ENCODE results near the gene TFR2. TPM values are rescaled to one million over a fixed set of nuclear protein-coding genes. Genes with fewer than 3 reads are reported as not detected.
A peak's percentile ranks its signal among the peaks of the same experiment; 100 is the strongest.

TFR2 gene
- total RNA-seq, 1 donor from 2014 or later: 1.4 TPM

DNA sequence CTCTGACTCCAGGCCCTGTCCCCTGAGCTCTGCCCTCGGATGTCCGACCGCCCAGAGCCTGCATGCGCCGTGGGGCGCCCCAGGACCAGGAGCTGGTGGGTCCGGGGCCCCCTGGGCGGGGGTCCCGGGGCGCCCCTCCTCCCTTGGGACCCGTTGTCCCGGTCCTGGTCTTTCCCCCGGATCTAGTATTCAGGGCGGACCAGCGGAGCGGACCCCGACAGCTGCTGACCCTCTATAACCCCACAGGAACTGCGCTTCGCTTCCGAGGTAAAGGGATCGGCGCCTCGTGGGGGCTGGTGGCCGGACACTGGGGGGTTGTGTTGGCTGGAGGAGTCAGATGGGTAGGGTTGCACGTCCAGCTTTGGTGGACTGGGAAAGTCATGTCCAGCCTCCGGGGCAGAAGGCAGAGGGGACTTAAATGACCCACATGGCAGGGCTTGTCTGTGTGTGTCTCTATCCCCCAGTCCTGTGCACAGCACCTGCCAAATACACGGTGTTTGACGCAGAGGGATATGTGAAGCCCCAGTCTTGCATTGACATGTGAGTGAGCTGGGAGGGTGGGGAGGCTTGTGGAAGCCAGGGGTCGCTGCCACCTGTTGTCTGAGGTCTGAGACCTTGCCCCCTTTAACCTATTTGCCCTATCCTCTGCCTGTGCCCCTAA, 28.5 kb downstream of the TFR2 start:
- DNase-seq: no peak

DNA sequence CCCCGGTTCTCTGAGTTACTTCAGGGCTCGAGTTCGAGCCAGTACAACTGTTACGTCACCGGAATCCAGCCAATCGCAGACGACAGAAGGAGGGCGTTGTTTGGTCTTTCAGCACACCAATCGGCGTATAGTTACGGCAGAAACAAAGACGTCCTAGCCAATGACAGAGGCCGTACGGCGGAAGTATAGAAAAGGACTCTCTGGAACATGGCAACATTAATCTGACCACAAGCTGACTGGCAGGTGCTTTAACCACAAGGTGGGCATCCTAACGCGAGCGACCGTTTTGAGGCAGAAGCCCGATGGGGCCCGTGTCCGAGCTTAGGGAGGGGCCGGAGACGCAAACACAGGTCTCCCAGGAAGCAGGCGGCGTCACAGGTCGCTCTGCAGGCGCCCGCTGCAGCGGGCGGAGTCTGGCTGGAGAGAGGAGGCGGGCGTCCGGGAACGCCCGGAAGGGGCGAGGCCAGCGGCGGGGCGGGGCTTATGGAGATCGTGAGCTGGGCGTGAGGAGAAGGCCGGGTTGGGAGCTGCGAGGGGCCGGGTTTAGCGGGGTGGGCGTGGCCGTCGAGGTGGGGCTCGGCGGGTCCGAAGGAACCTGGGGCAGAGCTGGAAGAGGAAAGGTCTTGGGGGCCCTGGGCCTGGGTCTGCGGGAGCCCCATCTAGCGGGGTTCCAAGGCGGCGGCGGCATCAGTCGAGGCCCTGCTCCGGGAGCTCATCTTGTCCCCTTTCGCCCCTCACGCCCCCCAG, 29.2 kb downstream of the TFR2 start, which contains the start of gene MOSPD3:
MOSPD3 (plus strand) TSS at position 558 of the 747 bp plus-strand sequence. CDS start 252 bp downstream, outside the sequence.
- DNase-seq: peak; percentile 100

DNA sequence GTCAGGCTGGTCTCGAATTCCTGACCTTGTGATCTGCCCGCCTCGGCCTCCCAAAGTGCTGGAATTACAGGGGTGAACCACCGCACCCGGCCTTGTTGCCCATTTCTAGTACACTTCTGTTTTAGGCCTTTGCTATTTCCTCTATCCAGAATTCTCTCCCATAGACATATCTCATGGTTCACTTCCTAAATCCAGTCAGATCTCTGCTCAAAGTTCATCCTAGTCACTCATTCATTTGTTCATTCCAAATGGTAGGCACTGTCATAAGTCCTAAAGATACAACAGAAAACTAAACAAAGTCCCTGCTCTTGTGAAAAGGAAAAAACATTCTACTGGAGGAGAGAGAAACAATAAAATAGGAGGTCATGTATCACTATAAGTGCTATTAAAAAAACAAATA, 31.4 kb downstream of the TFR2 start:
- no peak for DNase-seq

DNA sequence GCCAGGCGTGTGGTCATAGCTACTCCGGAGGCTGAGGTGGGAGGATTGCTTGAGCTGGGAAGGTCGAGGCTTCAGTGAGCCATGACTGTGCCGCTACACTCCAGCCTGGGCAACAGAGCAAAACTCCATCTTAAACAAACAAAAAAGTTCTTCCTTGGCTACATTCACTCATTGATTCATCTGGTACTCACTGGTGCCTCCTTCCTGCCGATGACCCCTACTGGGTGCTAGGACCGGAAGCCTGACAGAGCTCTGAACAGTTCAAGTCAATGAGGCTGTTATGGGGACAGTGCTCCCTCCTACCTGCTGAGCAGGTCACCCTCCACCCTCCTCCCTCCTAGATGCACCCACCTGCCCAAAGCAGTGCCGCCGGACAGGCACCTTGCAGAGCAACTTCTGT, 34.2 kb downstream of the TFR2 start:
- DNase-seq: no peak

DNA sequence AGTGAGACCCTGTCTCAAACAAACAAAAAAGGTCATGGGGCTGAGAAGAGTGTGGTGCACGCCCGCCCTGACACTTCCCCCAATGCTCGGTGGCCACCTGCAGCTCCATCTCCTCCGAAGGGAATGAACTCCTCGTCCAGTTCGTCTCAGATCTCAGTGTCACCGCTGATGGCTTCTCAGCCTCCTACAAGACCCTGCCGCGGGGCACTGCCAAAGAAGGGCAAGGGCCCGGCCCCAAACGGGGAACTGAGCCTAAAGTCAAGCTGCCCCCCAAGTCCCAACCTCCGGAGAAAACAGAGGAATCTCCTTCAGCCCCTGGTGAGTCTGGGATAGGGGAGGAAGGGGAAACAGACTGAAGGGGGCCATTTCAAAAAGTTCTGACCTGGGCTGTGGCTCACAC, 35.0 kb downstream of the TFR2 start:
- DNase-seq: no peak

DNA sequence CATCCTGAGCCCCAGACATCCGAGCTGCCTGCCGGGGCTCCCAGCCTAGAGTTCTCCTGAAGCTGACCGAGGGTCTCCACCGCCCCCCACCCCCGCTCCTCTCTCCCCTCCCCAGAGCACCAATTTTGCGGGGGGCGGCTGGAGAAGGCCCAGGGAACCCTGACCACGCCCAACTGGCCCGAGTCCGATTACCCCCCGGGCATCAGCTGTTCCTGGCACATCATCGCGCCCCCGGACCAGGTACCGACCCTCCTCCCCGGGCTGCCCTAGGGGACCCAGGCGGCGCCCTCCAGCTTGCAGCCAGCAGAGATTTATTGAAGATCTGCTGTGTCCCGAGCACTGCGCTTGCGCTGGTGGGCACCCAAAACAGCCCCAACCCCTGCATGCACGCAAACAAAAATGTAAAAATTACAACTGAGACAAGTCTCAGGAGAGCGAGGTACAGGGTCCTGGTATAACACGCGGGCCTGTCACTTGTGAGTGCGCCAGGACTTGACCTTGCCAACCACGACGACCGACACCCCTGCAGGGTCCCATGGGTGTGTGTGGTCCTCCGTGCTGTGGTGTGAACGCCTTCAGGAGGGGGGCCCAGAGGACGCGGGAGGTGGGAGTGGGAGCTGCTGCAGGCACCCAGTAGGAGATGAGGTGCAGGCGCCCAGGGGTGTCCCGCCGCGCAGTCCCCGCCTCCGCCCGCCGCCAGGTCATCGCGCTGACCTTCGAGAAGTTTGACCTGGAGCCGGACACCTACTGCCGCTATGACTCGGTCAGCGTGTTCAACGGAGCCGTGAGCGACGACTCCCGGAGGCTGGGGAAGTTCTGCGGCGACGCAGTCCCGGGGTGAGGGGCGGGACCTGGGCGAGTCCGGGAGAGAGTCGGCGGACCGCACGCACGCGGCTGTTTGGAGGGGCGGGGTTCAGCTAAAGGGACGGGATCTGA, 36.1 kb downstream of the TFR2 start:
- DNase-seq: no peak

DNA sequence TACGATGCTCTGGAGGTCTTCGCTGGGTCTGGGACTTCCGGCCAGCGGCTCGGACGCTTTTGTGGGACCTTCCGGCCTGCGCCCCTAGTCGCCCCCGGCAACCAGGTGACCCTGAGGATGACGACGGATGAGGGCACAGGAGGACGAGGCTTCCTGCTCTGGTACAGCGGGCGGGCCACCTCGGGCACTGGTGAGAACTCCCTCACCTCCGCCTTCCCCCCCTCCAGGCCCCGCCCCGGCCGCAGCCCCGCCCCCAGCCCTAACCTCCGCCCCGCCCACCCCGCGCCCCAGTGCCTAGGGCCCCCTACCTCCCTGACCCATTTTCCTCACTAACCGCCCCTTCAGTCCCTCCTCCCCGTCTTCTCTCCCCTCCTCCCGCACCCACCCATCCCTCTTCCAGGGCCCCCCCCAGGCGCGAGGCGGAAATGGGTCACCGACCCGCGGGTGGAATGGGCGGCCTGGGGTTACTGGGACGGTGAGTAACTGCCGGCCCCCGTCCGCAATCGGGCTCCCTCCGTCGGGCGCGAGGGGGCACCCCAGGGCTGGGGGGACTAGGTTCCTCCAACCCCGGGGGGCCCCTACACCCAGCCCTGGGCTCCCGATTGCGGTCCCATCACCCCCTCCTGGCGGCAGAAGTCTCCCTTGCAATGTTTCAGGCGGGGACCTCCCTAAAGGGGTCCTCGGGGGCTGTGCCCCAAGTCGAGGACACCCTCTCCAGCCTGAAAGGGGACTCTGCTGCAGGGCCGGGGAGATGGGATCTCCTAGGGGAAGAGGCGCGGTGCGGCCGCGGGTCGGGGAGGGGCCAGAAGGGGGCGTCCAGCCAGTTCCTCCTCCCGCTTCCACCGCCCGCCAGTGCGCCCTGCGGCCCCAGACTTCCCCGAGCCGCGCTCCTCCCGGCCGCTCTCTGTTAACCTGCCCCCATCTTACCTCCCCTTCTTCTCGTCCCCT, 37.0 kb downstream of the TFR2 start:
- DNase-seq: peak; percentile 45

DNA sequence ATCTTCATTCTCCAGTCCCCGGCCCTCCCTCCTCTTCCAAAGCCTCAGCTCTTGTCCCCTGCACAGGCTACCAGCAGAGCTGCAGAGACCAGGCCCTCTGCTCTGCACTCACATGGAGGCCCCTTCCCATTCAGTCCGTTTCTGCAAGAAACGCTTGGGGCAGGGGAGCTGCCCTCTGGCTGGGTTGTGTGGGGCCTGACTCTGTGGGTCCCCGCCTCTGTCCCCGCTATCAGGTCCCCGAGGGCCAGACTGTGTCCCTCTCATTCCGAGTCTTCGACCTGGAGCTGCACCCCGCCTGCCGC, 37.7 kb downstream of the TFR2 start:
- no peak for DNase-seq

DNA sequence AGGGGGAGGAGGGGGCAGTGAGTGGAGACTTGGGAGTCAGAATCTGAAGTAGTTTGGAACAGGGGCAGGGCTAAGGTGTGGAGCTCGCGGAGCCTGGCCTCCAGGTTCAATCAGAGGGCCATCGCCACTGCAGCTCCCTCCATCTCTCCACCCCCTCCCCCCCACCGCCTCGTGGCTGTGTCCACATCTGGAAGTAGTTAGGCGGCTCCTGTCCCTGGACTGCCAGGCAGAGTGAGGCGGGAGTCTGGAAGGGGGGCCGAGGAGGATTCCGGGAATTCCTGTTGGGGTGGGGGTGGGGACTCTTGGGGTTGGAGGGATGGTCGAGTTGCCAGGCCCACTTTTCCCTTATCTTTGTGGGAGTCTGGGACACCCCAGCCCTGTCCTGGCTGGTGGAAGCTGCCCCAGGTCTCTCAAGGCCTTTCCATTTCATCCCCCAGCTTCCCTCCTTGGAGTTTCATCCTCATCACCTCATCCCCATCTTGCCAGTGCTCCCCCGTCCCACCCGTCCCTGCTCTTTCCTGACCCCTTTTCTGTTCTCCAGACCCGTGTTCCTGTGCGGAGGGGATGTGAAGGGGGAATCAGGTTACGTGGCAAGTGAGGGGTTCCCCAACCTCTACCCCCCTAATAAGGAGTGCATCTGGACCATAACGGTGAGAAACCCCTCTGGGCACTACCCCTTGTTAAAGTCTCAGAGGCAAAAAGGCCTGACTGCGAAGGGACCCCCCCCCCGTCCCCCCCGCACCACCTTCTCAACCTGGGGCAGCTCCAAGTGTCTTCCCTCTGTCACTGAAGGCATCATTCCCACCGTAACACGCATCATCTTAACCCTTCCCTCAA, 38.2 kb downstream of the TFR2 start:
- DNase-seq: peak; percentile 62

DNA sequence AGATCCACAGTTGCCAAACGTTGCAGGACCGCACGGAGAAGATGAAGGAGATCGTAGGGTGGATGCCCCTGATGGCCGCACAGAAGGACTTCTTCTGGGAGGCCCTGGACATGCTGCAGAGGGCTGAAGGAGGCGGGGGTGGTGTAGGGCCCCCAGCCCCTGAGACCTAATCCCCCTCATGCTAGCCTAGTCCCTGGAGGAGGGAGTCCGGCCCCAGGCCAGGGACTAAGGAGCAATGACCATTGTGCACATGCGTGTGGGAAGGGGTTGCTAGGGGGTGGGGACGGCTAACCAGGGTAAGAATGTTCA, 40.7 kb downstream of the TFR2 start:
- DNase-seq: no peak

DNA sequence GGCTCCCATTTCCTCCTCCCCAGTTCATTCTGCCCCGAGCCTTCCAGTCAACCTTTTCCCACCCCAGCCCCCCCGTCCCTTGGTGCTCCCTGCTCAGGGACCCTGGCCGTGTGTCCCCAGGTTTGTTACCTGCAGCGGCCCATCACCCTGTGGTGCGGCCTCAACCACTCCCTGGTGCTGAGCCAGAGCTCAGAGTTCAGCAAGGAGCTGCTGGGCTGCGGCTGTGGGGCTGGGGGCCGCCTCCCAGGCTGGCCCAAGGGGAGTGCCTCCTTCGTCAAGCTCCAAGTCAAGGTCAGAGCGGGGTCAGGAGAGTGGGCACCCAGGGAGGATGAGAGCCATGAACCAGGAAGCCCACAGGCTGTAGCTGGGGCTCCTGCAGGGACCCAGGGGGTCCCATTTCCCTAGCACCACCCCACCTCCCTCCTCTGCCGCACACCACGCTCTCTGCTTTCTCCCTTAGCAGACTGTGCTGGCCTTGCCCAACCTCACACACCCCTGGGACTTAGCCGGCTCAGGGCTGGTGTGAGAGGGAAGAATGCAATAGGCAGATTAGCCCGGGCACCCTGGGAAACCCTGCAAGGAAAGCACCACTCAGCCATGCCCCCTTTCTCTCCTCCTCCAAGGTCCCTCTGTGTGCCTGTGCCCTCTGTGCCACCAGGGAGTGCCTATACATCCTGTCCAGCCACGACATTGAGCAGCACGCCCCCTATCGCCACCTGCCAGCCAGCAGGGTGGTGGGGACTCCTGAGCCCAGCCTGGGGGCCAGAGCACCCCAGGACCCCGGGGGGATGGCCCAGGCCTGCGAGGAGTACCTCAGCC, 41.2 kb downstream of the TFR2 start:
- DNase-seq: no peak

DNA sequence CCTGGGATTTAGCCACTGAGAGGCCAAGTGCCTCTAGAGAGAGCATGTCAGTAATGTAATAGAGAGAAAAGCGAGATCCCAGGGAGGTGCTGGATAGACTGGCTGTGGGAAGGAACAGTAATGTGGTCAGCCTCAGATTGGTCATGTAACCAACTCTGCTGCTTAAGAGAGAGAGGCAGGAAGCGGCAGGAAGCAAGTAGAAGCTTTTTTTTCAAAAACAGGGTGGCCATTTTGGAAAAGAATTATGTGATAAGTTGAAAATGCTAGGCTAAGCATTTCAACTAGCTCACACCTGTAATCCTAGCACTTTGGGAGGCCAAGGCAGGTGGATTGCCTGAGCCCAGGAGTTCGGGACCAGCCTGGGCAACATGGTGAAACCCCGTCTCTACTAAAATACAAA, 42.9 kb downstream of the TFR2 start:
- DNase-seq: no peak

DNA sequence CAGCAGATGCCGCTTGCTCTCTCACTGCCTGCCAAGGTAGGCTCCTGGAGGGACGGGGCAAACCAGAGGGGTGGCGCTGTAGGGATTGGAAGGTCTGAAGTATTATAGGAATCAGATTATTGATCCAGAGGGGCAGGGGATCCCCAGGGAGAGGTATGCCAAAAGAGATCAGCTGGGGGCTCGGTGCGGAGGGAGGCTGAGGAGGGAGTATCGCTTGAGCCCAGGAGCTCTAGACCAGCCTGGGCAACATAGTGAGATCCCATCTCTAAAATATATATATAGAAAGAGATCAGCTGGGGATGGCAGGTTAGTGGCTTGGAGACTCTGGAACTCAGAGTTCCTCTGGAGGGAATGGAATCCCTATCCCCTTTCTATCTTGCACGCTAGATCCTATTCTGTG, 46.2 kb downstream of the TFR2 start:
- DNase-seq: no peak

DNA sequence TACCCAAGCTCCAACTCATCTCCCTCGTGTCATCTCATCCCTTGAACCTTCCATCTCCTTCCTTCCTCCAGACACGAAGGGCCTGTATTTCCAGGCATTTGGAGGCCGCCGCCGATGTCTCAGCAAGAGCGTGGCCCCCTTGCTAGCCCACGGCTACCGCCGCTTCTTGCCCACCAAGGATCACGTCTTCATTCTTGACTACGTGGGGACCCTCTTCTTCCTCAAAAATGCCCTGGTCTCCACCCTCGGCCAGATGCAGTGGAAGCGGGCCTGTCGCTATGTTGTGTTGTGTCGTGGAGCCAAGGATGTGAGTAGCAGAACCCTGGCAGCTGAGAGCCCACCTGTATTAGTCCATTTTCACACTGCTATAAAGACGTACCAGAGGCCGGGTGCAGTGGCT, 49.8 kb downstream of the TFR2 start:
- no peak for DNase-seq

DNA sequence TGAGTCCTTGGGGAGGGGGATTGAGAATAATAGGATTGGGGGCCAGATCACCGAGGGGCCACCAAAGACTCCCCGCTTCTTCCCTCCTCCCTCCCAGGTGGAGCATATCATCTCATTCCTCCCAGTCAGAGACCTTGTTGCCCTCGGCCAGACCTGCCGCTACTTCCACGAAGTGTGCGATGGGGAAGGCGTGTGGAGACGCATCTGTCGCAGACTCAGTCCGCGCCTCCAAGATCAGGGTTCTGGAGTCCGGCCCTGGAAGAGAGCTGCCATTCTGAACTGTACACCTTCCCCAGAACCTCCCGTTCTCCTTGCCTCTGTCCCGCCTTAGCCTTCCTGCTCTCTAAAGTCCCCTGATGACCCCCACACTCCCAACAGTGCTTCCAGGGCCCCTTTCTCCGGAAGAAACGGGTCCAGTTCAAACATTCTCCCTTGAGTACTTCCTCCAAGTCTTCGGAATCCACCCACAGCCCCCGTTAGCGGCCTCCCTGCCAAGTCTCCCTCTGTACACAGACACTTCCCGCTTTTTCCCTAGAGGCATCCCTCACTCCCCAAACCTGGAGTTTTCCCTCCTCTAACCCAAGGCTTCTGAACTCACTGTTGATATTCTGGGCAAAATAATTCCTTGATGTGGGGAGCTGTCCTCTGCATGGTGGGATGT, 51.1 kb downstream of the TFR2 start:
- no peak for DNase-seq

DNA sequence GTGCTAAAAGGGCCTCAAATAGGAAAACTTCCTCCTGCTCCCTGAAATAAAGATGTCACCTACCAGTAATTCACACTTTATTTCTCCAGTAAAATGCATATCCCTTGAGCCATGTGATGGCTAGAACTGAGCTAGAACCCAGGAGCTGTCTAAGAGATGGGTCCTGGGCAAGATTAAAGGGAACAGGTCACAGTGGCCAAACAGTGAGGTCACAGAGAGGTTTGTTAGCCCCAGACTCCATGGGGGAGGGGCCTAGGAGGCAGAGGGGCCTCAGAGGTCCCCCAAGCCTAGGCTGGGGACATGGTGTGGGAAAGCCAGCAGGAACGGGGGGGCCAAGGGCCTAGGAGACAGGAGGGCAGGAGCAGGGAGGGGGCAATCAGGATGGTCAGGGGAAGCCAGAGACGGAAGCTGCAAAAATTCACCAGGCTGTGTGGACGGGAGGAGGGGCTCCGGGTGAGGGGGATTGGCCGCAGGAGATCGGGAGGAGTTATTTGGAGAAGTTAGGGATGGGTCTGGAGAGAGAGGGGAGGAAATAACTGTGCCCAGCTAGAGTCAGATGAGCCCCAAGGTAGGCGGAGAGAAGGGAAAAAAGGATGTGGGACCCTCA, 51.9 kb downstream of the TFR2 start:
- no peak for DNase-seq

DNA sequence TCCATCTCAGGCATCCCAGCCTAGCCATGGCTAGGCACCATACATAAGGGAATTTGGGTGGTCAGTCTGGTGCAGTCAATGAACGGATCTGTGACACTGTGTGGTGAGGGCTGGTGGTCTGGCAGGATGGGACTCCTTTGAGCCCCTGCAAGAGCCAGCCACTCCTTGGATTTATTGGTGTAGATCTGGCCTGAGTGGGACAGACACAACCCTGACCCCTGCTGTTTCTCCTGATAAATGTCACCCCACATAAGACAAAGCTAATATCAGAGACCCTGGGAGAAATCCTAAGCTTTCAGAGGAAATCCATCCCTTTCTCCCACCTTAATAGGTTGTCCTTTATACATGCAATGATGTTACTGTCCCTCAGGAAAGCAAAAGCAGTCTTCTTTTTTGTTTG, 52.9 kb downstream of the TFR2 start:
- DNase-seq: no peak

DNA sequence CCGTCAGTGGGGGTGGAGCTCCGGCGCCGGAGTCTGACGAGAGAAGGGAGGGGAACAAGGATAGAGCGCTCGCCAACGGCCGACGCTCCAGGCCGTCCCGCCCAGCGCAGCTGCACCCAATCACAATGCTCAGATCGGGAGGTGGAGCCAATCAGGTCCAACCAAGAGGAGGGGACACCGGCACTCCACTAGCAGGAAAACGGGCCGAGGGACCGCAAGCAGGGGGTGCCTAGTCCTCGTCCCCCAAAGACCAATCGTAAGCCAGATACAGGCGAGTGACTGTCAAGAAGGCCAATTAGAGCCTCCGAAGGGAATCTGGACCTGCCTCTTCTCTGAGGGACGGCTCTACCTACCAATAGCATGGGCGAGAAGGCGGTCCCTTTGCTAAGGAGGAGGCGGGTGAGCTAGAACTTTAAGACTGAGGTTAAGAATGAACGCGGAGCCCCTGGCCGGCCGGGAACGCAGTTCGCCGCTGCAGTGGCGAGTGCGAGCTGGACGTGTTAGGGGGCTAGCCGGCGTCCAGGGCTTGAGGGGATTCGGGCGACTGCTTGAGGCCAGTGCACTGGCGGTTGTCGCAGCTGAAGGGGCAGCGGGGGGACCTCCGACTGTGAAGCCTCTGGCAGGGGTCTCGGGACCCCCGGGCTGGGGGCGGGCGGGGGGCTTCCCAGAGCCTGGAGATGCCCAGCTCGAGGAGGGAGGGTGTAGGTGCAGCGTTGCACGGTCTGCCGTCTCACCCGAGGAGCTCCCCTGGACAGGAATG, 54.9 kb downstream of the TFR2 start, which contains the start of gene FBXO24:
FBXO24 (plus strand) TSS at position 63 of the 760 bp plus-strand sequence; CDS start at position 361, 298 bp downstream.
- DNase-seq: peak; percentile 100

All from skin of body (tissue), 2 donors.